B cell (primary cell): Measurements from ENCODE around the gene TASL. TPM values are rescaled to one million over a fixed set of nuclear protein-coding genes. Genes with fewer than 3 reads are reported as not detected.

Source experiments
- ATAC-seq: fragments of 200-7000 bp; cut with Tn5 transposase; one replicate; pipeline ENCODE4 v1.10.0; 2021; ENCODE audit warnings: low read depth, mild to moderate bottlenecking, moderate number of reproducible peaks, moderate library complexity
- CTCF ChIA-PET: fragments of 350-600 bp; sonication (Branson Sonifier 250); formaldehyde crosslinking; loops from one replicate; lab custom pipeline; 2021; ENCODE audit warnings: antibody characterized with exemption, inconsistent platforms; lab: Charles Lee
- POLR2A ChIA-PET: fragments of 350-600 bp; sonication (Branson Sonifier 250); formaldehyde crosslinking; loops from one replicate; lab custom pipeline; 2021; ENCODE audit warnings: antibody characterized with exemption; lab: Charles Lee
- DNase-seq: peaks from one replicate; pipeline ENCODE4 v3.0.0; 2013
- H2AFZ ChIP-seq: 2 replicates; pipeline ENCODE4 v1.6.1; 2012; ENCODE audit warnings: mild to moderate bottlenecking, low read depth, low read length; ENCODE audit not compliant: insufficient read depth, poor library complexity, severe bottlenecking
- H3K27ac ChIP-seq, 2 donors: 1 replicate in 1 of 2; 2 replicates in 1 of 2; pipeline ENCODE4 v1.5.1; 2012 to 2013; ENCODE audit warnings: low read length in 2 of 2, mild to moderate bottlenecking in 2 of 2, moderate library complexity in 1 of 2
- H3K27me3 ChIP-seq, 4 experiments: fragments of 200-600 bp in 1 of 4; sonication (generic) in 1 of 4; replicated peaks in 1 of 4; 1 replicate in 2 of 4; 2 replicates in 2 of 4; pipeline versions ENCODE4 v1.6.1 to v1.7.0; 2013 to 2016; ENCODE audit warnings: low read length in 3 of 4, mild to moderate bottlenecking in 2 of 4, mixed read lengths in 1 of 4, moderate library complexity in 1 of 4; ENCODE audit not compliant: insufficient read depth in 4 of 4, control insufficient read depth in 3 of 4; ENCODE audit errors: control extremely low read depth in 1 of 4
- H3K36me3 ChIP-seq, 2 experiments: replicated peaks in 1 of 2; 1 replicate in 1 of 2; 2 replicates in 1 of 2; pipeline versions ENCODE4 v1.6.1 to v1.7.1; 2013; ENCODE audit warnings: low read length in 1 of 2; ENCODE audit not compliant: insufficient read depth in 2 of 2, control insufficient read depth in 1 of 2; ENCODE audit errors: control extremely low read depth in 1 of 2, extremely low read depth in 1 of 2
- H3K4me1 ChIP-seq, 2 donors: fragments of 200-600 bp in 1 of 2; sonication (generic) in 1 of 2; 1 replicate in 1 of 2; 2 replicates in 1 of 2; pipeline versions ENCODE4 v1.5.1 to v1.6.1; 2013 to 2017; ENCODE audit warnings: low read length in 2 of 2; ENCODE audit not compliant: control insufficient read depth in 2 of 2, insufficient read depth in 2 of 2
- H3K4me2 ChIP-seq: replicated peaks from 2 replicates; pipeline ENCODE3; 2012; ENCODE audit warnings: mild to moderate bottlenecking, low read depth, low read length; ENCODE audit not compliant: poor library complexity, severe bottlenecking
- H3K4me3 ChIP-seq, 5 experiments: fragments of 200-600 bp in 1 of 5; sonication (generic) in 1 of 5; 1 replicate in 3 of 5; 2 replicates in 2 of 5; pipeline versions ENCODE4 v1.5.1 to v1.7.0; 2011 to 2016; ENCODE audit warnings: low read length in 4 of 5, mild to moderate bottlenecking in 4 of 5, low read depth in 2 of 5, control low read depth in 1 of 5, moderate library complexity in 1 of 5; ENCODE audit not compliant: insufficient read depth in 1 of 5; ENCODE audit errors: control extremely low read depth in 1 of 5, extremely low read depth in 1 of 5
- H3K79me2 ChIP-seq: fragments of 200-600 bp; sonication (generic); one replicate; pipeline ENCODE4 v1.6.0; 2016; ENCODE audit warnings: low read length; ENCODE audit not compliant: control insufficient read depth, insufficient read depth
- H3K9ac ChIP-seq: fragments of 200-600 bp; sonication (generic); 2 replicates; pipeline ENCODE4 v1.6.1; 2017; ENCODE audit warnings: mild to moderate bottlenecking, low read length, moderate library complexity
- H3K9me3 ChIP-seq, 3 donors: one replicate each; pipeline versions ENCODE4 v1.6.1 to v1.7.1; 2013; ENCODE audit warnings: low read length in 2 of 3; ENCODE audit not compliant: control insufficient read depth in 2 of 3, insufficient read depth in 1 of 3; ENCODE audit errors: control extremely low read depth in 1 of 3
- H4K20me1 ChIP-seq: 2 replicates; pipeline ENCODE4 v1.6.0; 2012; ENCODE audit warnings: mild to moderate bottlenecking, low read length; ENCODE audit not compliant: insufficient read depth, control insufficient read depth, poor library complexity, severe bottlenecking
- H3K27ac Mint-ChIP-seq: one replicate; pipeline ENCODE4 v1.8.0; 2021; ENCODE audit warnings: mixed read lengths
- H3K27me3 Mint-ChIP-seq: one replicate; pipeline ENCODE4 v1.8.0; 2021; ENCODE audit warnings: mixed read lengths
- H3K4me1 Mint-ChIP-seq: one replicate; pipeline ENCODE4 v1.8.0; 2021; ENCODE audit warnings: mixed read lengths
- H3K4me3 Mint-ChIP-seq: one replicate; pipeline ENCODE4 v1.8.0; 2021; ENCODE audit warnings: mixed read lengths
- H3K9me3 Mint-ChIP-seq: one replicate; pipeline ENCODE4 v1.8.0; 2022; ENCODE audit warnings: mixed read lengths; ENCODE audit not compliant: insufficient read depth
- EZH2 ChIP-seq: IDR thresholded peaks from 2 replicates; pipeline ENCODE4 v1.6.1; 2012; ENCODE audit warnings: borderline replicate concordance, low read depth, mild to moderate bottlenecking, moderate library complexity, low read length; ENCODE audit not compliant: insufficient read depth, poor library complexity, severe bottlenecking
- WGBS: methylation state at CpG from one replicate; pipeline ENCODE4 v1.1.5; 2013; ENCODE audit warnings: missing lambda C conversion rate; ENCODE audit not compliant: insufficient coverage; 5-methylcytosine and 5-hydroxymethylcytosine counted together
- intact Hi-C: fragments of 100-400 bp; cut with micrococcal nuclease; formaldehyde crosslinking; loops from one replicate; pipeline ENCODE4 v1.10.0; 2022
- polyA plus RNA-seq: library from polyadenylated mRNA; depleted of rRNA; stranded (reverse); fragments of >200 nt; gene quantifications from 2 replicates; pipeline ENCODE4 v1.2.3, GENCODE V29; 2012
- total RNA-seq, 2 donors: library from RNA; stranded (reverse); fragments of 120-200 nt in 1 of 2; gene quantifications; 1 replicate in 1 of 2; 2 replicates in 1 of 2; pipeline versions ENCODE4 v1.2.3 to v1.2.4, GENCODE V29; 2013 to 2022
- TF ChIP-seq, protein P1 (sequence below): fragments of 200-600 bp; IDR thresholded peaks from one replicate; pipeline ENCODE4 v1.8.0; 2022; ENCODE audit warnings: antibody characterized with exemption, mild to moderate bottlenecking

Gene TASL
- total and polyA plus RNA-seq, 2 donors (not counting 1 experiment from before 2014, with no cell fraction given): 15.7 to 25.4 TPM

DNA sequence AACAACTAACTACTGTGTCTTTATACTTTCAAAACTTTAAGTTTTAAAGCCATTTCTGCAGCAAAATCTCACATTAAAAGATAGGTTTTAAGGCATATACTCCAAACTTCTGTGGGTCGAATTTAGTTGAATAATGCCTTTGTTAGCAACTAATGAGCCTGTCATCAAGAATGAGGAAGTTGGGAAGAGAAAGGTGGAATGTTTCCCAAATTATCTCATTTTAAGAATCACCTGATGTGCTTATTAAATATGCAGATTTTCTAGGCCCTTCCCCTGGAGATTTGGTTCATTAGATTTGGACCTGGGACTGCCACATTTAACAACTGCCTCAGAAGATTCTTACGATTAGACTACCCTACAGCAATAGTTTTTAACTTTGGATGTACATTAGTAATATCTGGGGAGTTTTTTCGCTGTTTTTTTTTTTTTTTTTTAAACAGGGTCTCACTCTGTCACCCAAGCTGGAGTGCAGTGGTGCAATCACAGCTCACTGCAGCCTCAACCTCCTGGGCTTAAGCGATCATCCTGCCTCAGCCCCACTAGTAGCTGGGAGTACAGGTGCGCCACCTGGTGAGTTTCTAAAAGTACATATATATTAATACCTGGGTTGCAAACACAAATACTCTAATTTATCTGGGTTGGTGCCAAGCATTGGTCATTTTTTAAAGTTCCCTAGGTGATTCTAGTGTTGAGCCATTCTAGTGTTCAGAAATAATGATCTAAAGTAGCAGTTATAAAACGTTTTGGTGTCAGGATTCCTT, 16.1 kb upstream of the TASL start:
- peak overlapping the region; percentile 65 to 73 for H3K27ac ChIP-seq
- no peaks in the 10 kb centered on the region for H3K9me3 Mint-ChIP-seq
- H3K9ac ChIP-seq: peak overlapping the region; percentile 20
- intact Hi-C loops: loop anchor here (1.0 kb wide), 1 partner anchor 23 kb away; no protein-coding TSS in a partner anchor
- no peaks in the 10 kb centered on the region for H3K9me3 ChIP-seq
- ATAC-seq (peak; percentile 46), DNase-seq (peak; percentile 62)
- peaks cover 60 to 61% of the 10 kb centered on the region in 2 donors for H3K4me1 ChIP-seq
- H3K27me3 ChIP-seq: no peaks in the 10 kb centered on the region
- H3K4me1 Mint-ChIP-seq: peaks cover 68% of the 10 kb centered on the region
- TF ChIP-seq, protein P1, sequence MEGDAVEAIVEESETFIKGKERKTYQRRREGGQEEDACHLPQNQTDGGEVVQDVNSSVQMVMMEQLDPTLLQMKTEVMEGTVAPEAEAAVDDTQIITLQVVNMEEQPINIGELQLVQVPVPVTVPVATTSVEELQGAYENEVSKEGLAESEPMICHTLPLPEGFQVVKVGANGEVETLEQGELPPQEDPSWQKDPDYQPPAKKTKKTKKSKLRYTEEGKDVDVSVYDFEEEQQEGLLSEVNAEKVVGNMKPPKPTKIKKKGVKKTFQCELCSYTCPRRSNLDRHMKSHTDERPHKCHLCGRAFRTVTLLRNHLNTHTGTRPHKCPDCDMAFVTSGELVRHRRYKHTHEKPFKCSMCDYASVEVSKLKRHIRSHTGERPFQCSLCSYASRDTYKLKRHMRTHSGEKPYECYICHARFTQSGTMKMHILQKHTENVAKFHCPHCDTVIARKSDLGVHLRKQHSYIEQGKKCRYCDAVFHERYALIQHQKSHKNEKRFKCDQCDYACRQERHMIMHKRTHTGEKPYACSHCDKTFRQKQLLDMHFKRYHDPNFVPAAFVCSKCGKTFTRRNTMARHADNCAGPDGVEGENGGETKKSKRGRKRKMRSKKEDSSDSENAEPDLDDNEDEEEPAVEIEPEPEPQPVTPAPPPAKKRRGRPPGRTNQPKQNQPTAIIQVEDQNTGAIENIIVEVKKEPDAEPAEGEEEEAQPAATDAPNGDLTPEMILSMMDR: peak; percentile 36
- TF ChIP-seq EZH2: no peak
- CTCF ChIA-PET: interaction anchor here (0.5 to 3.7 kb wide), 5 partner anchors 16 to 216 kb away, joined by 3 to 65 read pairs (median 8); partner anchors contain the start of gene TASL
- H2AFZ ChIP-seq: no peak overlapping the region
- H3K36me3 ChIP-seq: no peaks in the 10 kb centered on the region
- H3K79me2 ChIP-seq: no peaks in the 10 kb centered on the region
- no peaks in the 10 kb centered on the region for H4K20me1 ChIP-seq
- no CpG with 5 or more reads among the region's 6 CpGs for WGBS
- no peaks in the 10 kb centered on the region for H3K27me3 Mint-ChIP-seq
- H3K4me3 ChIP-seq: peak overlapping the region in 1 of 5 experiments; percentile 6
- H3K27ac Mint-ChIP-seq: peak overlapping the region; percentile 87
- POLR2A ChIA-PET: interaction anchor here (0.6 to 1.0 kb wide), 4 partner anchors 17 to 60 kb away, joined by 3 to 7 read pairs (median 4); partner anchors contain the start of gene GK
- H3K4me2 ChIP-seq: peak overlapping the region; percentile 46
- H3K4me3 Mint-ChIP-seq: peak overlapping the region; percentile 70
